Measurements from ENCODE around the gene SENP5.
"Not testable (repeated sequence)": the region's sequence is repeated elsewhere in the genome, so short reads cannot be mapped to it uniquely, and the experiment has no call there.

Gene SENP5

DNA sequence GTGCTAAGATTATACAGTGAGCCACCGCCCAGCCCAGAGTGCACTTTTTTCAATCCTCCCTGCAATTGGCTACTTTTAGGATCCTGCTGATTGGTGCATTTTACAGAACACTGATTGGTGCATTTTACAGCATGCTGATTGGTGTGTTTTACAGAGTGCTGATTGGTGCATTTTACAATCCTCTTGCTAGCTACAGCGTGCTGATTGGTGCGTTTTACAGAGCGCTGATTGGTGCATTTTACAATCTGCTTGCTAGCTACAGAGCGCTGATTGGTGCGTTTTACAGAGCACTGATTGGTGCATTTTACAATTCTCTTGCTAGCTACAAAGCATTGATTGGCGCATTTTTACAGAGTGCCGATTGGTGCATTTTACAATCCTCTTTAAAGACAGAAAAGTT, 4.7 kb upstream of the SENP5 start:
- peaks cover 12% of the 10 kb centered on the region for H3K9me3 ChIP-seq
- H3K27me3 ChIP-seq (ENCODE audit: low read depth); DNase-seq (ENCODE audit: low spot score in 2 of 2); H3K4me3 ChIP-seq; H3K36me3 ChIP-seq (replicated peaks); in situ Hi-C loops (cut with MboI; ENCODE audit: low sequenced_read_pairs); H3K4me1 ChIP-seq: not testable (repeated sequence)

DNA sequence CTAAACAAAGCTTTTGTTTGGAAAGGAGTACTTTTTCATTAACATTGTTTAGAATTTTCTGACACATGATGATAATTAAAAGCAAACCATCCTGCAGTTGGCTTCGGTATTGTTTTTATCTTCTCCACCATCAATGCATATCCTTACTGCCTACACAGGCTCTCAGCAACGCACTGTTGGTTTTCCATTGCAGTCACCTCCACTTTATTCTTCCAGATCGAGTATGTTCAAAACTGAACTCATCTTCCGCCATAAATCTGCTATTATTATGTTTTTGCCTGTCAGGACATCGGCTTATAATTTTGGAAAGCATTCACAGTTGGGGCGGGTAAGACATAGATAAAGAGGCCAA, 589 bp upstream of the SENP5 start:
- in situ Hi-C loops (cut with MboI; ENCODE audit: low sequenced_read_pairs): no loop called here
- no peaks in the 10 kb centered on the region for H3K27me3 ChIP-seq (ENCODE audit: low read depth)
- H3K4me3 ChIP-seq: peak overlapping the region; percentile 88
- H3K36me3 ChIP-seq (replicated peaks): peaks cover 17% of the 10 kb centered on the region
- H3K9me3 ChIP-seq: peaks cover 12% of the 10 kb centered on the region
- no peak for DNase-seq (ENCODE audit: low spot score in 2 of 2)
- H3K4me1 ChIP-seq: peaks cover 8% of the 10 kb centered on the region

DNA sequence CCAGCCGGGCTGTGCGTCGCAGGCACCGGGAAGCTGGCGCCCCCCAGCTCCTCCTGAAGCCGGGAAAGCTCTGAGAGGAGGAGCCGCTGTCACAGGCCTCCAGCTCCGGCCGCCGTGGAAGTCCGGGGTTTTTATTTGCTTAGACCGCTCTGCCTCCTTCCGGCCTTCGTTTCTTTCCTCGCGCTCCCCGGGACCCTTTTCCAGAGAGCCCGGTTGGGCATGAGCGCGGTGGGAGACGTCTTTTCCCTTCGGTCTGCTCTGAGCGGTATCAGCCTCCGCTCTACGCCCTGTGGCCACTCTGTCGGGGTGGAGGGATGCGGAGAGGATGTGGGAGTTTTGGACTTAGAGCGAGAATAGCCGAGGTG, 559 bp downstream of the SENP5 start:
- Histone ChIP-seq H3K9me3 (peaks cover 5% of the 10 kb centered on the region; the same call in 1 of the 2 replicates), H3K36me3 (replicated peaks) (peaks cover 17% of the 10 kb centered on the region), H3K4me3 (peak overlapping the region; percentile 88), H3K27me3 (ENCODE audit: low read depth) (no peaks in the 10 kb centered on the region), H3K4me1 (peaks cover 8% of the 10 kb centered on the region)
- in situ Hi-C loops (cut with MboI; ENCODE audit: low sequenced_read_pairs): no loop called here
- peak in 1 of 2 experiments; percentile 52 for DNase-seq (ENCODE audit: low spot score in 2 of 2)

DNA sequence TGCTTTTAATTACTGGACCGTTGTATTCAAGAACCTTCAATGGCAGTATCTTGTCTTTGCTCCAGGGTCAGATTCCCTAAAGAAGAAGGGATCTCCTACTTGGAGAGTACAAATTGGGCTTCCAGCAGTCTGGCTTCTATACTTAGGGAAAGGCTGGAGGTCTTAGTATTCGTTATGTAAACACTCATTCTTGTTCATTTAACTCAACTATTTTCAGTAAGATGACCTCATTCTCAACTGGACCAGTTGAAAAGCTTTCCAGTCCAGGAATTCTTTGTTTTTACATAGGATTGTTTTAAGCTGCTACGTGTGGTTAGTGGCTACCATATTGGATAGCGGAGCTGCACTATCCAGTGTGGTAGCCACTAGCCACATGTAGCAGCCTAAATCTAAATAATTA, 4.6 kb downstream of the SENP5 start:
- H3K36me3 ChIP-seq (replicated peaks): peaks cover 17% of the 10 kb centered on the region
- in situ Hi-C loops (cut with MboI; ENCODE audit: low sequenced_read_pairs): no loop called here
- no peaks in the 10 kb centered on the region for H3K9me3 ChIP-seq
- H3K4me1 ChIP-seq: peaks cover 10% of the 10 kb centered on the region
- H3K4me3 ChIP-seq: no peak overlapping the region
- no peaks in the 10 kb centered on the region for H3K27me3 ChIP-seq (ENCODE audit: low read depth)
- DNase-seq (ENCODE audit: low spot score in 2 of 2): no peak

DNA sequence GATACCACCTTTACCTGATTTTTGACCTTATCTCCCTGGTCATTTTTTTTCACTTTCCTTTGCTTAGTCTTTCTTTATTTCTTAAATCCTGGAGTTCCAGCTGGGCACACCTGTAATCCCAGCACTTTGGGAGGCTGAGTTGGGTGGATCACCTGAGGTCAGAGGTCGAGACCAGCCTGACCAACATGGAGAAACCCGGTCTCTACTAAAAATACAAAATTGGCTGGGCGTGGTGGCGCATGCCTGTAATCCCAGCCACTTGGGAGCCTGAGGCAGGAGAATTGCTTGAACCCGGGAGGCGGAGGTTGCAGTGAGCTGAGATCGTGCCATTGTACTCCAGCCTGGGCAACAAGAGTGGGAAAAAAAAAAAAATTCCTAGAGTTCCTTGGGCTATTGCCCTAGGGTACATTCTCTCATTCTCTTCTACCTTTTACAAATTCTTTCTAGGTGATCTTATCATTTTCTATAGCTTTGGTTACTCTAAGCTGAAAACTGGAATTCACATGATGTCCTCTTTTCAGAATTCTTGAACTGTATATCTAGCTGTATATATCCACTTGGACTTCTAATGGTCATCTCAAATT, 6.9 kb downstream of the SENP5 start:
- H3K36me3 ChIP-seq (replicated peaks): peaks cover 12% of the 10 kb centered on the region
- H3K27me3 ChIP-seq (ENCODE audit: low read depth); DNase-seq (ENCODE audit: low spot score in 2 of 2); H3K9me3 ChIP-seq; H3K4me3 ChIP-seq; in situ Hi-C loops (cut with MboI; ENCODE audit: low sequenced_read_pairs); H3K4me1 ChIP-seq: not testable (repeated sequence)

DNA sequence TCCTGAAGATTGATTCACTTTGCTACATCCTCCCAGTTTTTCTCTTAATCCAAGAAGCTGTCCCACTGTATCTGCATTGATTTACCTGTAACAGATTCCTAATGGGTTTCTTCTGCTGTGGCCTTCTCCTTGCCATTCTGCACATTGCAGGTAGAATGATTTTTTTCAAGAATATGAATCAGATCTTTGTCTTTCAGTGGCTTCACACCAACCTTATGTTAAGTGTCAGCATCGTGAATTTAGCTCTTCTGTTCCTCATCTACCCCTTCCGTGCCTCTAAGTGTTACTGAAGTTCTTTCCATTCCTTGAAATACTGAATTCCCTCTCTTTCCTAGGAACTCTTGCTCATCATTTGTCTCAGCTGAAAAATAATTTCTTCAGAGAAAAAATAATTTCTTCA, 7.5 kb downstream of the SENP5 start:
- in situ Hi-C loops (cut with MboI; ENCODE audit: low sequenced_read_pairs): no loop called here
- Histone ChIP-seq H3K4me1 (peaks cover 6% of the 10 kb centered on the region), H3K4me3 (no peak overlapping the region), H3K36me3 (replicated peaks) (peaks cover 9% of the 10 kb centered on the region), H3K27me3 (ENCODE audit: low read depth) (no peaks in the 10 kb centered on the region), H3K9me3 (no peaks in the 10 kb centered on the region)
- no peak for DNase-seq (ENCODE audit: low spot score in 2 of 2)

DNA sequence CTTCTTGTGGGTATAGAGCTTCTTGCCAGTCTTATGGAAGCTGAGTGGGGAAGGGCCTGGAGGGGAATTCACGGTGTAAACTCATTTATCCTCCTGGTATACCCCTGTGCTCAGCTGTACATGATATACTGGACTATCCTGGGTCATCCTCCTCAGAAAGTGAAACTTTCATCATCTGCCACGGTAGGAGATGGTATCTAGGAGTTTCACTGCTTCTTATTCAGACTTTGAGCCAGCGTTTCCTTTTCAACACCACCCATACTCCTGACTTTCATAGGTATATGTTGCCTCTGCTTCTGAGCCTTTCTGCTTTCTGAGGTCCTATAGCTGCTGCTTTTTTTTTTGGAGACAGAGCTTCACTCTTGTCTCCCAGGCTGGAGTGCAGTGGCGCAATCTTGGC, 15.6 kb downstream of the SENP5 start:
- Histone ChIP-seq H3K36me3 (replicated peaks) (peaks cover 11% of the 10 kb centered on the region), H3K4me3 (no peak overlapping the region), H3K4me1 (no peaks in the 10 kb centered on the region; the same call in 1 of the 2 replicates), H3K9me3 (no peaks in the 10 kb centered on the region), H3K27me3 (ENCODE audit: low read depth) (no peaks in the 10 kb centered on the region)
- in situ Hi-C loops (cut with MboI; ENCODE audit: low sequenced_read_pairs): no loop called here
- no peak for DNase-seq (ENCODE audit: low spot score in 2 of 2)

DNA sequence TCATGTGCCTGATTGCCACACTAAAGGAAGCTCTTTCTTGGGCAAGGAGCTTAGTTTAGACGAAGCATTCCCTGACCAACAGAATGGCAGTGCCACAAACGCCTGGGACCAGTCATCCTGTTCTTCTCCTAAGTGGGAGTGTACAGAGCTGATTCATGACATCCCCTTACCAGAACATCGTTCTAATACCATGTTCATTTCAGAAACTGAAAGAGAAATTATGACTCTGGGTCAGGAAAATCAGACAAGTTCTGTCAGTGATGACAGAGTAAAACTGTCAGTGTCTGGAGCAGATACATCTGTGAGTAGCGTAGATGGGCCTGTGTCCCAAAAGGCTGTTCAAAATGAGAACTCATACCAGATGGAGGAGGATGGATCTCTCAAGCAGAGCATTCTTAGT, 18.4 kb downstream of the SENP5 start:
- peaks cover 16% of the 10 kb centered on the region for H3K36me3 ChIP-seq (replicated peaks)
- in situ Hi-C loops (cut with MboI; ENCODE audit: low sequenced_read_pairs): no loop called here

DNA sequence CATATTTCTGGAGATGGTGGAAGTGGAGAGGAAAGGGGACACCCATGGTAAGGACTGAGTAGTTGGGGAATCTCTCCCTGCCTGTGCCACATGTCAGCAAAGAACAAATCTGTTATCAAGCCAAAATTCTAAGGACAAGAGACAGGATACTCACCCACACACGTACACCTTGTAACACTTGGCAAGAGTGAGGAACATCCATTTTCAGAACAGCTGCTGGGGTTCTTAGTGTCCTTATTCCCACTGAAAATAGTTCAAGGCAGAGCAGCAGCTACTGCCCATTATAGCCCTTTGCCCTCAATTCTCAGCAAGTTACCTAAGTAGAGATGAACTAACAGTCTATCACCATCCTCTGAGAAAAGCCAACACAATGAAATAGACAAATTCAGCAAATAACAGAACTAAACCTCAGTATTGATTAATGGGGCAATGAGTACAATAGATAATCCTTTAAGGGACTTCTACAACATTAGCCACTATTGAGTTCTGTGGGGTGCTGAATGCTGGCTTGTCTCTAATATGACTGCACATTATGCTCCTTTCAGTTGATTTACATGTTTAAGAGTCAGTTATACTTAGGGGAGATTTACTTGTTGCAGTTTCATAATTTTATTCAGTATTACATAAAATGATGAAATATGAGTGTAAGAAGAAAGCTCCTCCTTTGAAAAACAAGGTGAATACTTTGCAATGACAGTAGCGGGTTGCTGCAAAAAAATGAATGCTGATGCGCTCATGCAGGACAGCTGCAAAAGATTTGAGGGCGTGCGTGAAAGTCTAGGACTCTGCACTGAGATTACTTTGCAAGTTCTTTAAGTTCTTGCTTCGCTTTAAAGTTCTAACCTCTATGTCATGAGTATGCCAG, 22.4 kb downstream of the SENP5 start:
- Histone ChIP-seq H3K4me1 (peaks cover 8% of the 10 kb centered on the region), H3K27me3 (ENCODE audit: low read depth) (no peaks in the 10 kb centered on the region), H3K9me3 (no peaks in the 10 kb centered on the region), H3K4me3 (no peak overlapping the region), H3K36me3 (replicated peaks) (peaks cover 16% of the 10 kb centered on the region)
- no peak for DNase-seq (ENCODE audit: low spot score in 2 of 2)
- in situ Hi-C loops (cut with MboI; ENCODE audit: low sequenced_read_pairs): no loop called here

More for the DNA sequence above, 18.4 kb downstream of the SENP5 start:
- H3K4me1 ChIP-seq: peaks cover 8% of the 10 kb centered on the region
- no peaks in the 10 kb centered on the region for H3K9me3 ChIP-seq
- H3K4me3 ChIP-seq: no peak overlapping the region
- no peak for DNase-seq (ENCODE audit: low spot score in 2 of 2)
- H3K27me3 ChIP-seq (ENCODE audit: low read depth): no peaks in the 10 kb centered on the region

DNA sequence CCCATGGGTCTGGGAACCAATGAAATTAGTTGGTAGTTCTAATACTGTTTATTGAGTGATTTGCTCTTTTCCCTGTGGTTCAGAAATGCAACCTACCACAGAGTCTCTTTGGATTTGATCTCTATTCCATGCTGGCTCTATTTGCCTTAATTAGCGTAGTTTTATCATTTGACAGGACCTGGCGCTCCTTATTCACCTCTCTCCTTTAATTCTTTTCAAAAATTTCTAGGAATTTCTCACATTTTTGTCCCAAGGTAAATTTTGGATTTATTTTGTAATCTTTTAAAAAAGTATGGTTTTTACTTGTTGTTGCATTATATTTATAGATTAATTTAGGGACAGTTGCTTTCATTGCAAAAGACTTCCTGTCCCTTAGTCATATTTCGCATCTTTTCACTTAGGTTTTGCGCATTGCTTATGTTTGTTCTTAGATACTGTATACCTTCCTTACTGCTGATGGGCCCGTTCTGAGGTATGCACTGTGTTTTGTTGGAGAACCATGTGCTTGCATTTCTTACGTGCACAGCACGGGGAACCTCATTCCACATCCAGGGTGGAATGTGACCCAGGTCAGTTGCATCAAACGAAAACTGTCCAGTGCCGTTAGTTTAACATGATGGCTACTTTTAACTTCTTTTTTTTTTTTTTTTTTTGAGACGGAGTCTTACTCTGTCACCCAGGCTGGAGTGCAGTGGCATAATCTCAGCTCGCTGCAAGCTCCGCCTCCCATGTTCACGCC, 27.0 kb downstream of the SENP5 start:
- in situ Hi-C loops (cut with MboI; ENCODE audit: low sequenced_read_pairs): no loop called here
- Histone ChIP-seq H3K27me3 (ENCODE audit: low read depth) (no peaks in the 10 kb centered on the region), H3K36me3 (replicated peaks) (0 out of 2 replicates have a peak, but pooled peaks cover under 1% of the 10 kb centered on the region), H3K4me1 (peaks cover 8% of the 10 kb centered on the region), H3K4me3 (no peak overlapping the region), H3K9me3 (no peaks in the 10 kb centered on the region)
- DNase-seq (ENCODE audit: low spot score in 2 of 2): no peak

DNA sequence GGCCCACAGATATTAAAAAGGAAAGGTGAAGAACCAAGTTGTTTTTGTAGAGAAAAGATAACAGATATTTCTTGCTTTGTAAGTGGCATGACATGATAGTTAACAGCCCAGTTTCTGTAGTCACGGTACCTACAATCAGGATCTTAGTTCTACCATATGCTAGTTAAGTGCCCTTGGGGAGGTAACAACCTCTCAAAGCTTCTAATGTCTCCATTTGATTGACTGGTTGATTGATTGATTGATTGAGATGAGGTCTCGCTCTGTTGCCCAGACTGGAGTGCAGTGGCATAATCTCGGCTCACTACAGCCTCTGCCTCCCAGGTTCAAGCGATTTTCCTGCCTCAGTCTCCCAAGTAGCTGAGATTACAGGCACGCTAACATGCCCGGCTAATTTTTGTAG, 28.5 kb downstream of the SENP5 start:
- in situ Hi-C loops (cut with MboI; ENCODE audit: low sequenced_read_pairs): no loop called here
- DNase-seq (ENCODE audit: low spot score in 2 of 2): no peak
- H3K36me3 ChIP-seq (replicated peaks): peaks cover 5% of the 10 kb centered on the region; the same call in 1 of the 2 replicates
- no peaks in the 10 kb centered on the region for H3K27me3 ChIP-seq (ENCODE audit: low read depth)
- no peaks in the 10 kb centered on the region for H3K4me1 ChIP-seq
- no peaks in the 10 kb centered on the region for H3K9me3 ChIP-seq
- no peak overlapping the region for H3K4me3 ChIP-seq

DNA sequence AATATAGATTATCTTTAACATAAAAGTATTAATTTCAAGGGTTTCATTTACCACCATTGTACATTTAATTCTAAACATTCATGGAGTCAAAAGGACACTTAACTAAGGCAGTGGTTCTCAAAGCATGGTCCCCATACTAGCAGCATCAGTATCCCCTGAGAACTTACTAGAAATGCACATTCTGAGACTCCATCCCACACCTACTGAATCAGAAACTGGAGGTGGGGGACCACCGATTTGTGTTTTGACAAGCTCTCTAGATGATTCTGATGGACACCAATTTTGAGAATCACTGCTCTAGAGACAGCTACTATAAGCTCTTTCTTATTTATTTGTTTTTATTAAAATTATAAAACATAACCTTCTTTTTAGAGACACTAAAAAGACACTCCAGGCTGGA, 34.0 kb downstream of the SENP5 start:
- in situ Hi-C loops (cut with MboI; ENCODE audit: low sequenced_read_pairs): no loop called here
- no peaks in the 10 kb centered on the region for H3K4me1 ChIP-seq
- H3K9me3 ChIP-seq: no peaks in the 10 kb centered on the region
- H3K27me3 ChIP-seq (ENCODE audit: low read depth): no peaks in the 10 kb centered on the region
- no peak for DNase-seq (ENCODE audit: low spot score in 2 of 2)
- peaks cover 42% of the 10 kb centered on the region for H3K36me3 ChIP-seq (replicated peaks)
- H3K4me3 ChIP-seq: no peak overlapping the region

DNA sequence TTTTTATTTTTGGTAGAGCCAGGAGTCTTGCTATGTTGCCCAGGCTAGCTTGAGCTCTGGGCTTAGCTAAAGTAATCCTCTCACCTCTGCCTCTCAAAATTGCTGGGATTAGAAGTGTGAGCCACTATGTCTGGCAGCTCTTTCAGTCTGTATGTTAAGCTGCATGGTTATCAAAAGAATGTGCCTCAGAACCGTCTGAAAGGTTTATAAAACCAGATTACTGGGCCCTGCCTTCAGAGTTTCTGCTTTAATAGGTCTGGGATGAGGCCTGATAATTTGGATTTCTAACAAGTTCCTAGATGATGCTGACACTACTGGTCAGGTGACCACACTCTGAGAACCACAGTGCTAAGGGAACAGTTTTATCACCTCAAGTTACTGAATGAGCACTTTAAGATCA, 34.6 kb downstream of the SENP5 start:
- in situ Hi-C loops (cut with MboI; ENCODE audit: low sequenced_read_pairs): no loop called here

DNA sequence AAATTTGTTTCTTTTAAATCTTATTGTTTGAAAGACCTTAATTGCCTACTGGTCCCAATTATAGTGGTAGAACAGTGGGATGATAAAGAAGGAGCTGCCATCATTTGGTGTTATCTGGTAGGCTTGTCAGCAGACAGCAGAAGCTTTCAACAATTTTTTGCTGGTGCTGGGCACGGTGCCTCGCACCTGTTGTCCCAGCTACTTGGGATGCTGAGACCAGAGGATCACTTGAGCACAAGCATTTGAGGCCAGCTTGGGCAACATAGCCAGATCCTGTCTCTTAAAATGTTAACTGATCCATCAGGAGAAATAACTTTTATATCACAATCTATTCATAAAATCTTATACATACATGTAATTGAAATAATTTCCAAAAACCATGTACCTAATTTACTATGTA, 36.0 kb downstream of the SENP5 start:
- peaks cover 44% of the 10 kb centered on the region for H3K36me3 ChIP-seq (replicated peaks)
- no peaks in the 10 kb centered on the region for H3K9me3 ChIP-seq
- no peak overlapping the region for H3K4me3 ChIP-seq
- no peak for DNase-seq (ENCODE audit: low spot score in 2 of 2)
- no peaks in the 10 kb centered on the region for H3K4me1 ChIP-seq
- H3K27me3 ChIP-seq (ENCODE audit: low read depth): no peaks in the 10 kb centered on the region
- in situ Hi-C loops (cut with MboI; ENCODE audit: low sequenced_read_pairs): no loop called here

More for the DNA sequence above, 34.6 kb downstream of the SENP5 start:
- Histone ChIP-seq H3K9me3 (no peaks in the 10 kb centered on the region), H3K4me1 (no peaks in the 10 kb centered on the region), H3K4me3 (no peak overlapping the region), H3K27me3 (ENCODE audit: low read depth) (no peaks in the 10 kb centered on the region), H3K36me3 (replicated peaks) (peaks cover 44% of the 10 kb centered on the region)
- no peak for DNase-seq (ENCODE audit: low spot score in 2 of 2)

All from HAP-1 (cell line).